K562 (cell line): ENCODE data around the gene HINT2. TPM values are rescaled to one million over a fixed set of nuclear protein-coding genes. Genes with fewer than 3 reads are reported as not detected.

Source experiments
- ATAC-seq: fragments of 200-7000 bp; cut with Tn5 transposase; 3 replicates; pipeline ENCODE4 v1.9.1; 2020; ENCODE audit warnings: moderate library complexity
- BruUV-seq: library from RNA; stranded (reverse); fragments of 400-500 nt; replicated peaks from 2 replicates; lab custom pipeline; 2021; lab: Mats Ljungman, UMichigan
- CTCF ChIA-PET: fragments of 300-600 bp; formaldehyde crosslinking; extraction: SDS; loops from one replicate; lab custom pipeline; 2021; ENCODE audit warnings: low intra/inter-chr PET ratio; lab: Yijun Ruan, JAX
- POLR2A ChIA-PET: fragments of 300-600, 350-650 bp; sonication (Branson Sonifier 250); formaldehyde crosslinking; extraction: SDS; loops from one replicate; lab custom pipeline; 2021; ENCODE audit warnings: antibody characterized with exemption, inconsistent platforms; lab: Yijun Ruan, JAX
- DNase-seq, 4 experiments: peaks; one replicate each; pipeline versions ENCODE4 v3.0.0 to v3.0.0-alpha.2; 2011 to 2018; ENCODE audit warnings: low spot score in 3 of 4, mixed read lengths in 3 of 4; ENCODE audit errors: extremely low read depth in 1 of 4
- FAIRE-seq: peaks from 2 replicates; lab custom pipeline; 2011; peaks lifted over from hg19 to GRCh38; lab: Jason Lieb, UNC
- H2AFZ ChIP-seq: 2 replicates; pipeline ENCODE4 v1.6.0; 2011; ENCODE audit warnings: low read depth, low read length, control low read depth, inconsistent platforms
- H3K27ac ChIP-seq: fragments of 200-600 bp; 3 replicates; pipeline ENCODE4 v1.8.0; 2011; ENCODE audit warnings: low read depth, mild to moderate bottlenecking, control low read depth, inconsistent platforms, low read length, moderate library complexity, mixed read lengths; ENCODE audit errors: extremely low read depth
- H3K27me3 ChIP-seq, 2 experiments: fragments of 300-600 bp in 1 of 2; 2 replicates in 1 of 2; 3 replicates in 1 of 2; pipeline versions ENCODE4 v1.6.0 to v1.8.0; 2011; ENCODE audit warnings: inconsistent platforms in 2 of 2, low read length in 2 of 2, mild to moderate bottlenecking in 1 of 2, mixed read lengths in 1 of 2, moderate library complexity in 1 of 2; ENCODE audit not compliant: control insufficient read depth in 2 of 2, insufficient read depth in 2 of 2
- H3K36me3 ChIP-seq: fragments of 300-600 bp; 3 replicates; pipeline ENCODE4 v1.8.0; 2011; ENCODE audit warnings: mild to moderate bottlenecking, low read length, inconsistent platforms; ENCODE audit not compliant: control insufficient read depth, insufficient read depth
- H3K4me1 ChIP-seq, 2 experiments: fragments of 200-600 bp in 1 of 2; replicated peaks in 1 of 2; 2 replicates in 1 of 2; 3 replicates in 1 of 2; pipeline versions ENCODE4 v1.5.1 to v1.8.0; 2011; ENCODE audit warnings: inconsistent platforms in 2 of 2, low read length in 2 of 2, mild to moderate bottlenecking in 1 of 2, mixed read lengths in 1 of 2, moderate library complexity in 1 of 2; ENCODE audit not compliant: control insufficient read depth in 2 of 2, insufficient read depth in 2 of 2
- H3K4me2 ChIP-seq: 2 replicates; pipeline ENCODE4 v1.6.1; 2011; ENCODE audit warnings: low read length, control low read depth, inconsistent platforms, mixed read lengths; ENCODE audit not compliant: insufficient read depth
- H3K4me3 ChIP-seq: fragments of 200-600 bp; sonication (generic), shearing (Covaris generic); 2 replicates; pipeline ENCODE4 v1.5.1; 2016; ENCODE audit warnings: control low read depth, inconsistent platforms
- H3K79me2 ChIP-seq: fragments of 200-600 bp; 3 replicates; pipeline ENCODE4 v1.8.0; 2011; ENCODE audit warnings: low read length, inconsistent platforms; ENCODE audit not compliant: control insufficient read depth, insufficient read depth
- H3K9ac ChIP-seq, 2 experiments: 2 replicates each; pipeline versions ENCODE4 v1.6.0 to v1.6.1; 2011; ENCODE audit warnings: low read depth in 2 of 2, low read length in 2 of 2, control low read depth in 1 of 2, inconsistent platforms in 1 of 2, mild to moderate bottlenecking in 1 of 2, mixed read lengths in 1 of 2; ENCODE audit not compliant: insufficient read depth in 1 of 2
- H3K9me1 ChIP-seq: one replicate; pipeline ENCODE4 v1.6.0; 2011; ENCODE audit warnings: inconsistent platforms, mild to moderate bottlenecking, low read length, moderate library complexity; ENCODE audit not compliant: control insufficient read depth, insufficient read depth
- H3K9me3 ChIP-seq: replicated peaks from 2 replicates; pipeline ENCODE4 v1.5.1; 2011; ENCODE audit warnings: low read depth, low read length, inconsistent platforms; ENCODE audit not compliant: control insufficient read depth, insufficient read depth
- H4K20me1 ChIP-seq: replicated peaks from 2 replicates; pipeline ENCODE4 v1.6.1; 2011; ENCODE audit warnings: low read length, inconsistent platforms, mixed read lengths; ENCODE audit not compliant: control insufficient read depth, insufficient read depth
- EHMT2 ChIP-seq: fragments of 450-650 bp; IDR thresholded peaks from 2 replicates; pipeline ENCODE4 v1.6.1; 2018; ENCODE audit warnings: antibody characterized with exemption
- FOXP4 ChIP-seq: sonication (generic); formaldehyde crosslinking; IDR thresholded peaks from 2 replicates; pipeline ENCODE4 v1.8.0; 2022; ENCODE audit warnings: mild to moderate bottlenecking, missing genetic modification reagents, borderline replicate concordance
- HINFP ChIP-seq: fragments of 450-650 bp; conservative IDR thresholded peaks from 2 replicates; pipeline ENCODE4 v1.6.1; 2016; ENCODE audit warnings: missing genetic modification characterization, low read depth, mild to moderate bottlenecking, control low read depth, missing compliant biosample characterization
- TAL1 ChIP-seq: fragments of 450-650 bp; IDR thresholded peaks from 2 replicates; pipeline ENCODE4 v1.6.1; 2016; ENCODE audit warnings: mild to moderate bottlenecking
- ZNF184 ChIP-seq: sonication (generic); formaldehyde crosslinking; IDR thresholded peaks from 2 replicates; pipeline ENCODE4 v1.5.0; 2020; ENCODE audit warnings: missing genetic modification reagents
- ZNF232 ChIP-seq: sonication (generic); formaldehyde crosslinking; IDR thresholded peaks from 2 replicates; pipeline ENCODE4 v1.8.0; 2022; ENCODE audit warnings: mild to moderate bottlenecking, missing genetic modification reagents
- WGBS: fragments of 100-300 bp; shearing (Covaris generic); methylation state at CpG from one replicate; pipeline ENCODE4 v1.1.6; 2016; ENCODE audit warnings: low coverage, mixed read lengths; ENCODE audit not compliant: insufficient coverage; ENCODE audit errors: missing lambda C conversion rate; 5-methylcytosine and 5-hydroxymethylcytosine counted together
- in situ Hi-C: fragments of 300-500 bp; cut with MboI; formaldehyde crosslinking; loops from 4 replicates; pipeline ENCODE4 v1.15.0; 2018; ENCODE audit warnings: inconsistent platforms, mixed read lengths
- intact Hi-C: fragments of 100-400 bp; cut with micrococcal nuclease; formaldehyde crosslinking; loops from 2 replicates; pipeline ENCODE4 v1.14.2; 2022
- polyA plus RNA-seq, 8 experiments: library from polyadenylated mRNA; depleted of rRNA in 4 of 8; stranded (reverse) in 5 of 8; unstranded in 3 of 8; fragments of >200 nt; fragmentation: Nextera tagmentation in 2 of 8; fragmentation: Illumina TruSeq in 1 of 8; extraction: Ambion mirVana in 2 of 8; extraction: Trizol in 1 of 8; gene quantifications; 2 replicates each; pipeline versions ENCODE4 v1.2.1 to v1.2.3, GENCODE V29; 2011 to 2014; ENCODE audit warnings: inconsistent platforms in 1 of 8, missing spikeins in 1 of 8
- total RNA-seq, 7 experiments: library from RNA; depleted of rRNA in 6 of 7; stranded (reverse); fragments of >200 nt in 6 of 7; fragmentation: Illumina TruSeq in 2 of 7; extraction: Trizol in 2 of 7; gene quantifications; 2 replicates each; pipeline versions ENCODE4 v1.2.1 to v1.2.3, GENCODE V29; 2011 to 2021; ENCODE audit warnings: low replicate concordance in 1 of 7
- TF ChIP-seq, protein P1 (sequence below), 3 experiments: IDR thresholded peaks in 2 of 3; conservative IDR thresholded peaks in 1 of 3; 2 replicates each; pipeline ENCODE4 v1.5.1; 2011 to 2012; ENCODE audit warnings: low read length in 3 of 3, mild to moderate bottlenecking in 3 of 3, control low read depth in 2 of 3, improper control_type of control experiment in 1 of 3, inconsistent platforms in 1 of 3, low read depth in 1 of 3, mixed read lengths in 1 of 3, moderate library complexity in 1 of 3; ENCODE audit not compliant: insufficient read depth in 2 of 3

Gene HINT2
- total and polyA plus RNA-seq, 9 of the 15 experiments (the other 6 are each of a cell fraction or from before 2014, with no cell fraction given): 5.6 to 44.1 (median 27.9) TPM

DNA sequence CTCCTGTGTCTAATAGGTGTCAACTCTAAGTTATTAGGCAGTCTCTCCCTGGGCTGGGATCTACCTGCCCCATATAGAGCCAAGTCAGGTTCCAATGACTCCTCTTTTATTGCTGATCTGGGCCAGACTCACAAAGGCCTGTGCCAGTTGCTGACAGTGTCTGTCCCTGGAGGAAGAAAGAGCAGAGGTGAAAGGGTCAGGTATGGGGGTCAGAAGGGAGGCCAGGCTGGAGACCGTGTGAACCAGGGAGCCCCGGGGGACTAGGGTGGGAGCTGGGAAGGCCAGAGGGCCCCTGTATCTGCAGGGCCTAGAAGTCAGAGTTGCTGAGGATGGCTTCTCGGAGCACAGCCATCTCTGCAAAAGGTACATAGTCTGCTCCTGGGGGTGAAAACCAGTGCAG lies 3.5 kb upstream of the HINT2 start (continued):
- no peak for TF ChIP-seq ZNF232 (CRISPR knock-in tag)
- no peak for TF ChIP-seq ZNF184 (CRISPR knock-in tag)
- no peak for TF ChIP-seq TAL1
- TF ChIP-seq HINFP (tag): no peak

- no peaks in the 10 kb centered on the region for H4K20me1 ChIP-seq
- no peak overlapping the region for H3K4me2 ChIP-seq
- peaks cover 17 to 25% of the 10 kb centered on the region in 2 experiments for H3K4me1 ChIP-seq
- no peak for TF ChIP-seq EHMT2
- TF ChIP-seq FOXP4 (CRISPR knock-in tag): no peak
- TF ChIP-seq, protein P1, sequence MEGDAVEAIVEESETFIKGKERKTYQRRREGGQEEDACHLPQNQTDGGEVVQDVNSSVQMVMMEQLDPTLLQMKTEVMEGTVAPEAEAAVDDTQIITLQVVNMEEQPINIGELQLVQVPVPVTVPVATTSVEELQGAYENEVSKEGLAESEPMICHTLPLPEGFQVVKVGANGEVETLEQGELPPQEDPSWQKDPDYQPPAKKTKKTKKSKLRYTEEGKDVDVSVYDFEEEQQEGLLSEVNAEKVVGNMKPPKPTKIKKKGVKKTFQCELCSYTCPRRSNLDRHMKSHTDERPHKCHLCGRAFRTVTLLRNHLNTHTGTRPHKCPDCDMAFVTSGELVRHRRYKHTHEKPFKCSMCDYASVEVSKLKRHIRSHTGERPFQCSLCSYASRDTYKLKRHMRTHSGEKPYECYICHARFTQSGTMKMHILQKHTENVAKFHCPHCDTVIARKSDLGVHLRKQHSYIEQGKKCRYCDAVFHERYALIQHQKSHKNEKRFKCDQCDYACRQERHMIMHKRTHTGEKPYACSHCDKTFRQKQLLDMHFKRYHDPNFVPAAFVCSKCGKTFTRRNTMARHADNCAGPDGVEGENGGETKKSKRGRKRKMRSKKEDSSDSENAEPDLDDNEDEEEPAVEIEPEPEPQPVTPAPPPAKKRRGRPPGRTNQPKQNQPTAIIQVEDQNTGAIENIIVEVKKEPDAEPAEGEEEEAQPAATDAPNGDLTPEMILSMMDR (IDR thresholded peaks at IDR 0.05 in 2 of 3, conservative IDR thresholded peaks at IDR 0.05 in 1 of 3; ENCODE audit: insufficient read depth in 2 of 3, low read depth in 1 of 3, low read length in 3 of 3): 0 out of 6 replicates have a peak, but pooled peaks of 1 of the 3 experiments have one; percentile 26
- H3K4me3 ChIP-seq: no peak overlapping the region
- no peaks in the 10 kb centered on the region for H3K36me3 ChIP-seq
- H3K27ac ChIP-seq: no peak overlapping the region
- no peak for ATAC-seq
- no peak overlapping the region for H3K9ac ChIP-seq
- BruUV-seq: no TSS peak
- peaks cover 12% of the 10 kb centered on the region; the same call in 2 of the 3 replicates for H3K79me2 ChIP-seq
- POLR2A ChIA-PET: no interaction called here
- in situ Hi-C loops (no loop called here), intact Hi-C loops (loop anchor here (10.0 kb wide), 2 partner anchors 82 to 152 kb away; partner anchors contain the start of genes ARHGEF39, CREB3 and TLN1)
- WGBS: 71% methylated on average over 1 of the region's 1 CpG
- H3K9me1 ChIP-seq: peaks cover 4% of the 10 kb centered on the region
- H2AFZ ChIP-seq: no peak overlapping the region
- H3K9me3 ChIP-seq: no peaks in the 10 kb centered on the region; the same call in 1 of the 2 replicates
- DNase-seq: peak in 2 of 4 experiments; percentile 12 to 16
- CTCF ChIA-PET: no interaction called here
- no peaks in the 10 kb centered on the region for H3K27me3 ChIP-seq
- no peak for FAIRE-seq
Observed at GRCh38 chr9:35816708-35817107, 1.9 kb upstream of the HINT2 start.
